A673 (cell line): ENCODE results near the gene A2M. TPM values are rescaled to one million over a fixed set of nuclear protein-coding genes. Genes with fewer than 3 reads are reported as not detected.

ENCODE experiments used
- BruUV-seq: library from RNA; stranded (reverse); fragments of 400-500 nt; replicated peaks from 2 replicates; lab custom pipeline; 2021; lab: Mats Ljungman, UMichigan
- CTCF ChIA-PET: fragments of 300-600 bp; sonication (Branson Sonifier 250); formaldehyde crosslinking; loops from one replicate; lab custom pipeline; 2022; ENCODE audit warnings: antibody characterized with exemption; lab: Charles Lee
- POLR2A ChIA-PET: fragments of 300-600 bp; sonication (Branson Sonifier 250); formaldehyde crosslinking; loops from one replicate; lab custom pipeline; 2022; ENCODE audit warnings: antibody characterized with exemption; ENCODE audit not compliant: low non-redundant PET; lab: Charles Lee
- DNase-seq: peaks from one replicate; pipeline ENCODE4 v3.0.0-alpha.2; 2015; ENCODE audit warnings: low spot score
- H3K27ac ChIP-seq: fragments of 200-600 bp; sonication (generic); 2 replicates; pipeline ENCODE4 v1.5.1; 2016; ENCODE audit warnings: mixed run types, low read depth, mild to moderate bottlenecking, mixed read lengths, antibody characterized with exemption, low read length; ENCODE audit not compliant: poor library complexity, severe bottlenecking
- H3K27me3 ChIP-seq: fragments of 200-600 bp; sonication (generic); replicated peaks from 2 replicates; pipeline ENCODE4 v1.6.1; 2017; ENCODE audit warnings: mixed run types, low read depth, mild to moderate bottlenecking, mixed read lengths, antibody characterized with exemption, low read length; ENCODE audit not compliant: insufficient read depth, poor library complexity
- H3K36me3 ChIP-seq: fragments of 200-600 bp; sonication (generic); 2 replicates; pipeline ENCODE4 v1.6.1; 2016; ENCODE audit warnings: mixed run types, mild to moderate bottlenecking, mixed read lengths, antibody characterized with exemption, low read length; ENCODE audit not compliant: insufficient read depth, poor library complexity, severe bottlenecking
- H3K4me1 ChIP-seq: fragments of 200-600 bp; sonication (generic); 2 replicates; pipeline ENCODE4 v1.6.1; 2017; ENCODE audit warnings: mixed run types, mild to moderate bottlenecking, mixed read lengths, antibody characterized with exemption, low read length; ENCODE audit not compliant: insufficient read depth, poor library complexity, severe bottlenecking
- H3K4me3 ChIP-seq: fragments of 200-600 bp; sonication (generic); 2 replicates; pipeline ENCODE4 v1.5.1; 2016; ENCODE audit warnings: low read depth, mixed run types, mild to moderate bottlenecking, mixed read lengths, low read length; ENCODE audit not compliant: poor library complexity, severe bottlenecking
- H3K9me3 ChIP-seq: fragments of 200-600 bp; sonication (generic); 2 replicates; pipeline ENCODE4 v1.6.1; 2016; ENCODE audit warnings: mixed run types, low read depth, mild to moderate bottlenecking, mixed read lengths, antibody characterized with exemption, low read length; ENCODE audit not compliant: poor library complexity, severe bottlenecking
- EZH2 ChIP-seq: fragments of 200-600 bp; sonication (generic); IDR thresholded peaks from 2 replicates; pipeline ENCODE4 v1.6.1; 2017; ENCODE audit warnings: borderline replicate concordance, low read depth, mild to moderate bottlenecking, mixed read lengths, antibody characterized with exemption, low read length; ENCODE audit not compliant: poor library complexity, severe bottlenecking
- intact Hi-C: fragments of 100-400 bp; cut with micrococcal nuclease; formaldehyde crosslinking; loops from one replicate; pipeline ENCODE4 v1.10.0; 2022; ENCODE audit not compliant: unreplicated experiment
- total RNA-seq: library from RNA; stranded (reverse); gene quantifications from 2 replicates; pipeline ENCODE4 v1.2.3, GENCODE V29; 2021
- TF ChIP-seq, protein P1 (sequence below): fragments of 300-800, 200-600 bp; sonication (generic); conservative IDR thresholded peaks from 2 replicates; pipeline ENCODE4 v1.5.1; 2017; ENCODE audit warnings: low read depth, mild to moderate bottlenecking, antibody characterized with exemption, low read length, moderate library complexity, mixed read lengths

The A2M gene
- total RNA-seq, 1 experiment from 2014 or later: 1.3 TPM

- Histone ChIP-seq H3K27ac (no peak overlapping the region), H3K4me3 (no peak overlapping the region), H3K9me3 (no peaks in the 10 kb centered on the region), H3K36me3 (no peaks in the 10 kb centered on the region), H3K27me3 (peaks cover 6% of the 10 kb centered on the region), H3K4me1 (no peaks in the 10 kb centered on the region)
- ChIA-PET CTCF (no interaction called here), POLR2A (no interaction called here)
- BruUV-seq: no TSS peak
- no peak for TF ChIP-seq EZH2
- TF ChIP-seq, protein P1, sequence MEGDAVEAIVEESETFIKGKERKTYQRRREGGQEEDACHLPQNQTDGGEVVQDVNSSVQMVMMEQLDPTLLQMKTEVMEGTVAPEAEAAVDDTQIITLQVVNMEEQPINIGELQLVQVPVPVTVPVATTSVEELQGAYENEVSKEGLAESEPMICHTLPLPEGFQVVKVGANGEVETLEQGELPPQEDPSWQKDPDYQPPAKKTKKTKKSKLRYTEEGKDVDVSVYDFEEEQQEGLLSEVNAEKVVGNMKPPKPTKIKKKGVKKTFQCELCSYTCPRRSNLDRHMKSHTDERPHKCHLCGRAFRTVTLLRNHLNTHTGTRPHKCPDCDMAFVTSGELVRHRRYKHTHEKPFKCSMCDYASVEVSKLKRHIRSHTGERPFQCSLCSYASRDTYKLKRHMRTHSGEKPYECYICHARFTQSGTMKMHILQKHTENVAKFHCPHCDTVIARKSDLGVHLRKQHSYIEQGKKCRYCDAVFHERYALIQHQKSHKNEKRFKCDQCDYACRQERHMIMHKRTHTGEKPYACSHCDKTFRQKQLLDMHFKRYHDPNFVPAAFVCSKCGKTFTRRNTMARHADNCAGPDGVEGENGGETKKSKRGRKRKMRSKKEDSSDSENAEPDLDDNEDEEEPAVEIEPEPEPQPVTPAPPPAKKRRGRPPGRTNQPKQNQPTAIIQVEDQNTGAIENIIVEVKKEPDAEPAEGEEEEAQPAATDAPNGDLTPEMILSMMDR: no peak
- DNase-seq: no peak
- intact Hi-C loops: no loop called here
These were observed 63.1 kb downstream of the A2M start for GRCh38 chr12:9052610-9053009.

- ChIA-PET CTCF (interaction anchor here (1.1 kb wide), 1 partner anchor 507 kb away, joined by 3 read pairs; no protein-coding TSS in a partner anchor), POLR2A (no interaction called here)
- H3K27ac ChIP-seq: no peak overlapping the region
- H3K4me3 ChIP-seq: no peak overlapping the region
- H3K9me3 ChIP-seq: no peaks in the 10 kb centered on the region
- peaks cover 6% of the 10 kb centered on the region for H3K27me3 ChIP-seq
- BruUV-seq: no TSS peak
- TF ChIP-seq, protein P1: no peak
- no peak for TF ChIP-seq EZH2
- no peak for DNase-seq
- no peaks in the 10 kb centered on the region for H3K4me1 ChIP-seq
- intact Hi-C loops: no loop called here
- no peaks in the 10 kb centered on the region for H3K36me3 ChIP-seq
These were observed 64.6 kb downstream of the A2M start for GRCh38 chr12:9051158-9051550.

GRCh38 chr12:9050521-9051157 is 65.1 kb downstream of the A2M start:
- ChIA-PET CTCF (interaction anchor here (0.9 to 2.0 kb wide), 3 partner anchors 140 to 506 kb away, joined by 3 to 31 read pairs (median 3); no protein-coding TSS in a partner anchor), POLR2A (no interaction called here)
- no peaks in the 10 kb centered on the region for H3K9me3 ChIP-seq
- no peaks in the 10 kb centered on the region for H3K4me1 ChIP-seq
- H3K4me3 ChIP-seq: no peak overlapping the region
- no peak overlapping the region for H3K27ac ChIP-seq
- no peaks in the 10 kb centered on the region for H3K36me3 ChIP-seq
- peaks cover 2% of the 10 kb centered on the region for H3K27me3 ChIP-seq
- no TSS peak for BruUV-seq
- TF ChIP-seq, protein P1: no peak
- TF ChIP-seq EZH2: no peak
- no peak for DNase-seq
- intact Hi-C loops: no loop called here
